GM18867 (cell line): Measurements from ENCODE around the gene EML6.

ENCODE experiments used
- ATAC-seq: cut with Tn5 transposase; IDR thresholded peaks from one replicate; pipeline ENCODE4 v1.9.1; 2021; ENCODE audit warnings: mild to moderate bottlenecking, moderate library complexity; ENCODE audit not compliant: unreplicated experiment

EML6 gene

GRCh38 chr2:54704688-54705605 is 18.5 kb upstream of the EML6 start:
- ATAC-seq = peak; percentile 56

- no peak for ATAC-seq
These were observed 16.8 kb upstream of the EML6 start for GRCh38 chr2:54706622-54707021.

- ATAC-seq = no peak
These were observed 14.7 kb upstream of the EML6 start for GRCh38 chr2:54708584-54709335.

- no peak for ATAC-seq
These were observed 14.1 kb upstream of the EML6 start for GRCh38 chr2:54709336-54709809.

- ATAC-seq = no peak
These were observed 13.2 kb upstream of the EML6 start for GRCh38 chr2:54710216-54710615.

GRCh38 chr2:54712516-54712915 is 10.9 kb upstream of the EML6 start:
- ATAC-seq = no peak

GRCh38 chr2:54714996-54715395 is 8.5 kb upstream of the EML6 start:
- no peak for ATAC-seq

GRCh38 chr2:54716375-54716774 is 7.1 kb upstream of the EML6 start:
- peak; percentile 58 for ATAC-seq

- no peak for ATAC-seq
These were observed 2.9 kb upstream of the EML6 start for GRCh38 chr2:54720563-54720962.

GRCh38 chr2:54722641-54723040 is 821 bp upstream of the EML6 start:
- no peak for ATAC-seq

GRCh38 chr2:54723996-54724559 is 616 bp downstream of the EML6 start:
- ATAC-seq = no peak

GRCh38 chr2:54724560-54725342 is 1.3 kb downstream of the EML6 start:
- ATAC-seq = no peak

- ATAC-seq = no peak
These were observed 2.1 kb downstream of the EML6 start for GRCh38 chr2:54725343-54726099.

GRCh38 chr2:54726431-54726830 is 3.0 kb downstream of the EML6 start:
- no peak for ATAC-seq

- no peak for ATAC-seq
These were observed 3.5 kb downstream of the EML6 start for GRCh38 chr2:54726940-54727339.

- no peak for ATAC-seq
These were observed 5.2 kb downstream of the EML6 start for GRCh38 chr2:54728669-54729120.

GRCh38 chr2:54735636-54736035 is 12.2 kb downstream of the EML6 start:
- no peak for ATAC-seq

GRCh38 chr2:54738281-54738680 is 14.8 kb downstream of the EML6 start:
- no peak for ATAC-seq

GRCh38 chr2:54740333-54740732 is 16.9 kb downstream of the EML6 start:
- no peak for ATAC-seq

- no peak for ATAC-seq
These were observed 17.8 kb downstream of the EML6 start for GRCh38 chr2:54741250-54741649.
